ES-I3 (cell line): Measurements from ENCODE around the gene MYO19.

Source experiments
- H3K36me3 ChIP-seq: 2 replicates; pipeline ENCODE4 v1.6.1; 2013; ENCODE audit warnings: mild to moderate bottlenecking, low read length, control low read depth, moderate library complexity; ENCODE audit not compliant: insufficient read depth
- H3K4me1 ChIP-seq: 2 replicates; pipeline ENCODE4 v1.6.1; 2013; ENCODE audit warnings: mild to moderate bottlenecking, control low read depth, low read length; ENCODE audit not compliant: insufficient read depth
- H3K9ac ChIP-seq: 2 replicates; pipeline ENCODE4 v1.6.1; 2013; ENCODE audit warnings: low read depth, mild to moderate bottlenecking, low read length, moderate library complexity
- H3K9me3 ChIP-seq: 2 replicates; pipeline ENCODE4 v1.6.1; 2013; ENCODE audit warnings: mild to moderate bottlenecking, low read length, moderate library complexity; ENCODE audit not compliant: control insufficient read depth, insufficient read depth

Gene MYO19, protein sequence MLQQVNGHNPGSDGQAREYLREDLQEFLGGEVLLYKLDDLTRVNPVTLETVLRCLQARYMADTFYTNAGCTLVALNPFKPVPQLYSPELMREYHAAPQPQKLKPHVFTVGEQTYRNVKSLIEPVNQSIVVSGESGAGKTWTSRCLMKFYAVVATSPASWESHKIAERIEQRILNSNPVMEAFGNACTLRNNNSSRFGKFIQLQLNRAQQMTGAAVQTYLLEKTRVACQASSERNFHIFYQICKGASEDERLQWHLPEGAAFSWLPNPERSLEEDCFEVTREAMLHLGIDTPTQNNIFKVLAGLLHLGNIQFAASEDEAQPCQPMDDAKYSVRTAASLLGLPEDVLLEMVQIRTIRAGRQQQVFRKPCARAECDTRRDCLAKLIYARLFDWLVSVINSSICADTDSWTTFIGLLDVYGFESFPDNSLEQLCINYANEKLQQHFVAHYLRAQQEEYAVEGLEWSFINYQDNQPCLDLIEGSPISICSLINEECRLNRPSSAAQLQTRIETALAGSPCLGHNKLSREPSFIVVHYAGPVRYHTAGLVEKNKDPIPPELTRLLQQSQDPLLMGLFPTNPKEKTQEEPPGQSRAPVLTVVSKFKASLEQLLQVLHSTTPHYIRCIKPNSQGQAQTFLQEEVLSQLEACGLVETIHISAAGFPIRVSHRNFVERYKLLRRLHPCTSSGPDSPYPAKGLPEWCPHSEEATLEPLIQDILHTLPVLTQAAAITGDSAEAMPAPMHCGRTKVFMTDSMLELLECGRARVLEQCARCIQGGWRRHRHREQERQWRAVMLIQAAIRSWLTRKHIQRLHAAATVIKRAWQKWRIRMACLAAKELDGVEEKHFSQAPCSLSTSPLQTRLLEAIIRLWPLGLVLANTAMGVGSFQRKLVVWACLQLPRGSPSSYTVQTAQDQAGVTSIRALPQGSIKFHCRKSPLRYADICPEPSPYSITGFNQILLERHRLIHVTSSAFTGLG

DNA sequence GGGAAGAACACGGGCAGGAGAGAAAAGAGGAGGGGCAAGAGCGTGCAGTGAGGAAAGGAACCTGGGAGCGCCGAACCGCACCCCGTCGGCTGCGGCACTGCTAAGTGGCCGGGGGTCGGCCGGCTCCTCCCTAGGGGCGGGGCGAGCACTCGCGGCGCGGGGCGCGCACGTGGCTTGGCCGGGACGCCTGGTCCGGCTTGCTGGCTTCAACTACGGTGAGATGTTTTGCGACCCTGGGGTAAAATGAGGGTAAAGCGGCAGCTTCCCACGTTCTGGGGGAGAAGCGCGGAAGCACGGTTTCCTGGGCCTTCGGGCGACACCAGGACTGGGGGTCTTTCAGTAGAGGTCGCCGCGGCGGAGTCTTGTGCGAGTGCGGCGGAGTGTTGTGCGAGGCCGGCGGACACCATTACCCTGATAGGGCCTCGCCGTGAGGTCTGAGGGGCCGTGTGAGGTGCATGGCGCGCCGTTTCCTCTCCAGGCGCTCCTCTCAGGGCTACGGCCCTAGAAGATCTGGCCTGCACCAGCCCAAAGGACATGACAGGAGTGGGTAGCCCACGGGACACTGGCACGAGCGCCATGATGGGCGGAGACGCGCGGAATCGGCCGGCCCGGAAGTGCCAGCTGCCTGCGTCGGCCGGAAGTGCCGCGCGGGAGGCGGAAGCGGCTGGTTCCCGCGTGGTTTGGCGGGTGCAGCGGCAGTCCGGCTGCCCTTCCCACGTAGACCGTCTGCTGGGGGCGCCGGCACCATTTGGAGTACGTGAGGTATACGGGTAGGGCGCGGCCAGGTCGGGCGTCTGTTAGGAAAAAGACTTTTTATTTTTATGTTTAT lies at the start of gene MYO19, which contains the start of gene PIGW:
Gene MYO19 (minus strand): TSS at position 29 of the 829 bp plus-strand sequence. CDS start 2,330 bp downstream, outside the sequence.
Gene PIGW (plus strand): TSS at position 148 of the 829 bp plus-strand sequence. CDS start 2,115 bp downstream, outside the sequence.
- Histone ChIP-seq H3K9me3 (no peaks in the 10 kb centered on the region), H3K4me1 (no peaks in the 10 kb centered on the region), H3K36me3 (peaks cover 35% of the 10 kb centered on the region), H3K9ac (peak within 1 kb of the TSS; percentile 86)

- Histone ChIP-seq H3K36me3 (peaks cover 15% of the 10 kb centered on the region), H3K4me1 (no peaks in the 10 kb centered on the region), H3K9me3 (no peaks in the 10 kb centered on the region; the same call in 1 of the 2 replicates), H3K9ac (no peak overlapping the region)
These were observed 49.1 kb upstream of the MYO19 start for GRCh38 chr17:36583787-36584186.

GRCh38 chr17:36578671-36579070 lies 44.0 kb upstream of the MYO19 start:
- peaks cover 8% of the 10 kb centered on the region for H3K36me3 ChIP-seq

DNA sequence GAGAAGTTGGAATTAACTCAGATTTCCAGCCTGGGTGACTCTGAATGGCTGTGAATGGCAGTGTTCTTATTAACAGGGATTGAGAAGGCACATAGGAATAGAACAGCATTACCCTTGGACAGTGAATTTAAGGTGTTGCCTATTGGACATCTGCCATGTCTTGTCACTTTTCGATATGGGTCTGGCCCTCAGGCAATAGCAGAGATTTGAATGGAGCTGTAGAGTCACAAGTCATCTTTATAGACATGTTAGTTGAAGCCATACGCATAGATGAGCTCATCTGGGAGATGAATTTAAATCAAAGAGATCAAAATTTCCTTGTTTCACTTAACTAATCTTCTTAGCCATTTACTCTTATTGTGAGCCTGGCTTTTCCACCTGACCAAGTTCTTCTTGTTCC lies 42.1 kb upstream of the MYO19 start:
- no peak overlapping the region for H3K9ac ChIP-seq
- H3K9me3 ChIP-seq = no peaks in the 10 kb centered on the region
- peaks cover 8% of the 10 kb centered on the region for H3K36me3 ChIP-seq
- H3K4me1 ChIP-seq = no peaks in the 10 kb centered on the region

More at GRCh38 chr17:36578671-36579070, 44.0 kb upstream of the MYO19 start:
- H3K9ac ChIP-seq = no peak overlapping the region
- H3K9me3 ChIP-seq = no peaks in the 10 kb centered on the region
- H3K4me1 ChIP-seq = no peaks in the 10 kb centered on the region

DNA sequence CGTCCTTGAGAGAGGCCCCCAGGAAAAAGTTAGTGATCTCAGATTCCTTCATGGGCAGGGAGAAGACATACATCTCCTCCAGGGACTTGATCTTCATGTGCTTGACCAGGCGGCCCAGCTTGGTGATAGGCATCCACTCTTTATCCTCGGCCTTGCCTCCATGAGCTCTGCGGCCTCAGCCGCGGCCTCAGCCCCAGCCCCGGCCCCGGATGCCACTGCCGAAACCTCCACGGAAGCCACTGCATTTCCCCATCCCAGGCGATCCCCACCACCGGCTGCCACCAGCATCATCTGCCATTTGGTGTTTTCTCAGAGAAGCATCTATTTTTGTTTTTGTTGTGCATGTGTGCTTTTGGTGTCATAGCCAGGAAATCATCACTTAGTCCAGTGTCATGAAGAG lies 40.4 kb upstream of the MYO19 start:
- Histone ChIP-seq H3K36me3 (peaks cover 12% of the 10 kb centered on the region), H3K4me1 (no peaks in the 10 kb centered on the region), H3K9ac (no peak overlapping the region), H3K9me3 (no peaks in the 10 kb centered on the region)

GRCh38 chr17:36566081-36566480 lies 31.4 kb upstream of the MYO19 start:
- Histone ChIP-seq H3K9me3 (no peaks in the 10 kb centered on the region), H3K36me3 (peaks cover 10% of the 10 kb centered on the region), H3K9ac (no peak overlapping the region), H3K4me1 (no peaks in the 10 kb centered on the region)

DNA sequence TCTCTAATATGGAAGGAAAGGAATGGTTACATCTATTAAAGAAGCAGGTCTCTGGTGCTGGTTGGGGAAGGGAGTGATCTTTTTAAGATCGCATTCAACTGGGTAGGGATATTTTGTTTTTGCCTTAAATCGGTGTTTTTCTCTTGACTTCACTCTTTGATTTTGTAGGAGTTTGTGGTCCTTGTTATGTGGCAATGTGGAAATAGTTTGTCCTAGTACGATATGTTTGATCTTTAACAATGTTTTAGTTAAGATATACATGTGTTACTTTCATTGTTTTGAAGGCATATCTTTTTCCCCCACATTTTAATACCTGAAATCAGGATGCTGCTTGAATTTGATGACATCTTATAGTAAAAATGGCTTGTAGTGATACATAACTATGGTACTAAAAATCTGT lies 18.8 kb upstream of the MYO19 start:
- Histone ChIP-seq H3K36me3 (peaks cover 7% of the 10 kb centered on the region), H3K9ac (no peak overlapping the region), H3K9me3 (no peaks in the 10 kb centered on the region), H3K4me1 (no peaks in the 10 kb centered on the region)

DNA sequence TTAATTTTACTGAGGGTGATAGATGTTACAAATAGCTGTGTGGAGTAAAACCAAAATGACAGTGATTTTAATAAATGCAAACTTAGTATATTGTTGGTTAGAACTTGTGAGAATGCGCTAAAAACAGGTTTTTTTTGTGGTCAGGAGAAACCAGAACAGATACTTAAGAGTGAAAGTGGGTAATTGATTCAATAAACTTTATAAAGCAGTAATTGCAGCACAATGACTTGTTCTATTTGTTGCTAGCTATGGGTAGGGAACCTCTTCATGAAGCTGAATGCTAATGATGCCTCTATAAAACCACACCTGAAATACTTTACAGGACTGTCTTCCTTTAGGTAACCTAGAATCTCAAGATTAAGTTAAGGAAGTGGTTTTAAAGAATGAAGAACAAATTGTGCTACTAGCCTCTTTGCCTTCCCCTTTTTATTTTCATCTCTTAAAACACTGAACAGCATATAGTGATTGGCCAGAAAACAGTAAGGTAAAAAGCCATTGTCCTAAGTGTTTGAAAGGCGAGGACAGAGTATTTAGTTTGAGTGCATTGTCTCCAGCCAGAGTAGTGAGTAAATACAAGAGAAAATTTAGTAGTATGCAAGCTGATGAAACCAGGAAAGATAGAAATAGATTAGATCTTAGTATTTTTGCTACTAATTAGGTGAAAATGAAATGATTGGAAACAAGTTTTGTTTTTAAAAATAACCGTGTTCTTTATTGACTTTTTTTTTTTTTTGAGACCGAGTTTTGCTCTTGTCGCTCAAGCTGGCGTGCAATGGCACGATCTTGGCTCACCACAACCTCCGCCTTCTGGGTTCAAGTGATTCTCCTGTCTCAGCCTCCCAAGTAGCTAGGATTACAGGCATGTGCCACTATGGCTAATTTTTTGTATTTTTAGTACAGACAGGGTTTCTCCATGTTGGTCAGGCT lies 16.1 kb upstream of the MYO19 start:
- H3K36me3 ChIP-seq = no peaks in the 10 kb centered on the region
- H3K4me1 ChIP-seq = peaks cover 7% of the 10 kb centered on the region; the same call in 1 of the 2 replicates
- H3K9me3 ChIP-seq = no peaks in the 10 kb centered on the region
- no peak overlapping the region for H3K9ac ChIP-seq

DNA sequence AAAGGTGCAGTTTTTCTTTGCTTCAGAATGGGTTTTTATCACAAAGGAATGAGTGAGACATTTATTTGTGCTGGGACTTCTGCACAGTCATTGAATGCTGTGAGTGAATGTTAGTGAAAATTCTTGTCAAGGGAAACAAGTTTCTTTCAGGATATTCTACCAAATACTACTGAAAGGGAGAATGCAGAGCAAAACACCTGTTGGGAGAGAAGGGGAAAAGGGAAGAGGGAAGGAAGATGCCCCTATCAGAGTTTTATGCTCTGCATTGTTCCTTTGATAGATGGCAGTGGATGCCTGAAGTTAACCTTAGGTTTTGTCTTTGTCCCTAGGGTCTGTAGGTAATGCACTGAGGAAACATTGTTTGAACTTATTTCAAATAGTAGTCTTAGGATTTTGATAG lies 13.1 kb upstream of the MYO19 start:
- Histone ChIP-seq H3K4me1 (peaks cover 7% of the 10 kb centered on the region; the same call in 1 of the 2 replicates), H3K36me3 (no peaks in the 10 kb centered on the region), H3K9me3 (no peaks in the 10 kb centered on the region), H3K9ac (no peak overlapping the region)

DNA sequence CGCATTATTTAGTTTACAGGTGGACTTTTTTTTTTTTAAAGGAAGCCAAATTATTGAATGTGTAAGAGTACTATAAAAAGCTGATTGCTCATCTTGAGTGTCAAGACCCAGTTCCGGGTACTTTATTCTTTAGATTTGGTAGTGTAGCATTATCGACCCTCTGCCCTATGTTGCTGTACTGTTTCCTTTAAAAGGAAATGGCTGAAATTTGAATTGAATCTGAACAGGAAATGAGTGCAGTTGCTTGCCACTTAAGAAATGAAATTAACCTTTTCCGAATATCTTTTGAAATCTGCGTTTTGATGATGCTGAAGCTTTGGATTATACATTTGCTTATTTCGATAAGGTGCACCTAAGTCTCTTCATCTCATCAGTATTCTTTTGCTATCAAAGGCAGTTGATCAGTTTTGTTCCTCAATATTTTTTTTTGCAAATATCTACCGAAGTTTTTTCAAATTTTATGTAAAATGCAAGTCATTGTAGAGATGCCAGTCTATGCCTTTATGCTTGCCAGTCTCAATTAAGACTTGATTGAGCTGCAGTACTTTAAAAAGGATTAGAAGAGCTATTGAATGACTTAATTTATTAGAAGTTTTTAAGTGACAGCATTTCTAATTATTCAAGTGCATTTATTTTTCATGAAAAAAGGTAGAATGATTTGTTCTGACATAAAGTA lies 11.9 kb upstream of the MYO19 start:
- H3K9ac ChIP-seq = peak overlapping the region; percentile 100
- no peaks in the 10 kb centered on the region for H3K36me3 ChIP-seq
- peaks cover 7% of the 10 kb centered on the region; the same call in 1 of the 2 replicates for H3K4me1 ChIP-seq
- no peaks in the 10 kb centered on the region for H3K9me3 ChIP-seq

DNA sequence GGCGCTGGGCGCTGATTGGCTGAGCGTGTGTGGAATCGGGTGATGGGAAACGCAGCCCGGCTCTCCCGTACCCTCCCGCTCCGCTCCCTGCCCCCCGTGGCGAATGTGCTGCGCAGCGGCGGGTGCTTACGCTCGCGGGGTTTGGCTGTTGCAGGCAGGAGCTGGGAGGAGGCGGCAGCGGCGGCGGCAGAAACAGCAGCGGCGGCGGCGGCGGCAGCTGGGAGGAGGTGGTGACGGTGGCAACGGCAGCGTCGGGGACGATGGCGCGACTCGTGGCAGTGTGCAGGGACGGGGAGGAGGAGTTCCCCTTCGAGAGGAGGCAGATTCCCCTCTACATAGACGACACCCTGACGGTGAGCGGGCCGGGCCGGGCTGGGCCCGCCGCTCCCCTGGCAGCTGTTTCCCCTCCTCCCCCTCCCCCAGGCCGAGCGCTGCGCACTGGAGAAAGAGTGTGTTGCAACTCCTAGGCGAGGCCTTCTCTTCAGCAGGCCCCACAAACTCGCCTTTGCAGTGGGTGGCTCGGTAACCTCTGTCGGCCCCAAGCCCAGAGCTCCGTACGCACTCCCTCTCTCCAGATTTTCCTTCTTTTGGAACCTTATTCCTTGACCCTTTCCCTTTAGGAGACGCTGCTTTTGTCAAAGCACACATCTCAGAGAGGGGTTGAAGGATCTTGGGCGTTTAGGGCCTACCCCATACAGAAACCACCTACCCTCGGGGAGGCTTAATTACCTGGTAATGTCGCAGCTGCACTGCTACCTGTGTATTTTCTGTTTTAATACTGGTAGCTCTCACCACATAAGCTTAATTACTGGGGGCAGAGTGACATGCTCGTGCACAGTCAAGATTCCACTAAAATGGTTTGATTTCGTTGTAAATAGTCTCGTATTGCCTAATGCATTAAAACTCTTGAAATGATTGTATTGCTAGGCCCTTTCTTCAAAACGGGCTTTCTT lies 11.1 kb upstream of the MYO19 start:
- peaks cover 7% of the 10 kb centered on the region; the same call in 1 of the 2 replicates for H3K4me1 ChIP-seq
- H3K9ac ChIP-seq = peak overlapping the region; percentile 100
- H3K9me3 ChIP-seq = no peaks in the 10 kb centered on the region
- no peaks in the 10 kb centered on the region for H3K36me3 ChIP-seq

DNA sequence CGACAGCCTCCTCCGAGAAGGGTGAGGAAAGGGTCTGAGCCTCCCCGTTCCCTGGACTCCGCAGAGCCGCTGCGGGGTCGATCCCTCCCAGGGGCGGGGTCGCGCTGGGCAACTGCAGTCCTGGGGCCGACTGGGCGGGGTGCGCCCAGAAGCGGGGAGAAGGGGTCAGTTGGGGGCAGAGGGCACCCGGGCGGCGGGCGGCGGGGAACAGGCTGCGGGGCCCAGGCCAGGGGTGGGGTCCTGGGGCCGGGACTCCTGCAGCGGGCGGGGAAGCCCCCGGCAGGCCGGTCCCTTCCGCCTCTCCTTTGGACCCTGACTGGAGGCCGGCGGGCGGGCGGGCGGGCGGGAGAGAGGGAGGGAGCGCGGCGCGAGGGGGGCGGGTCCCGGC lies 10.4 kb upstream of the MYO19 start:
- no peaks in the 10 kb centered on the region for H3K9me3 ChIP-seq
- H3K36me3 ChIP-seq = no peaks in the 10 kb centered on the region
- peak overlapping the region; percentile 100 for H3K9ac ChIP-seq
- H3K4me1 ChIP-seq = peaks cover 7% of the 10 kb centered on the region; the same call in 1 of the 2 replicates
